Neural cell (in vitro differentiated cells): Measurements from ENCODE around the gene ANKRD42.

Experiments
- CTCF ChIP-seq: fragments of 450-650 bp; IDR thresholded peaks from 2 replicates; pipeline ENCODE4 v1.5.1; 2014; ENCODE audit warnings: antibody characterized with exemption, mild to moderate bottlenecking, moderate library complexity; ENCODE audit not compliant: poor library complexity, severe bottlenecking
- EP300 ChIP-seq: fragments of 450-650 bp; conservative IDR thresholded peaks from 2 replicates; pipeline ENCODE4 v1.6.1; 2014; ENCODE audit warnings: antibody characterized with exemption, mild to moderate bottlenecking, moderate library complexity; ENCODE audit not compliant: poor library complexity, severe bottlenecking
- EZH2 ChIP-seq: fragments of 200-600, 300-800 bp; shearing (Covaris generic), sonication (generic); IDR thresholded peaks from 2 replicates; pipeline ENCODE4 v1.6.1; 2014; ENCODE audit warnings: antibody characterized with exemption, low read length, borderline replicate concordance, mild to moderate bottlenecking; ENCODE audit not compliant: insufficient read depth, poor library complexity, severe bottlenecking
- MXI1 ChIP-seq: fragments of 450-650 bp; conservative IDR thresholded peaks from 2 replicates; pipeline ENCODE4 v1.6.1; 2014; ENCODE audit warnings: antibody characterized with exemption, mild to moderate bottlenecking; ENCODE audit not compliant: poor library complexity, severe bottlenecking
- POLR2AphosphoS5 ChIP-seq: IDR thresholded peaks from 2 replicates; pipeline ENCODE4 v1.6.1; 2012
- RAD21 ChIP-seq: fragments of 450-650 bp; conservative IDR thresholded peaks from 2 replicates; pipeline ENCODE4 v1.6.1; 2014; ENCODE audit warnings: antibody characterized with exemption, mild to moderate bottlenecking, moderate library complexity
- REST ChIP-seq: IDR thresholded peaks from 2 replicates; pipeline ENCODE4 v1.6.1; 2012; ENCODE audit warnings: borderline replicate concordance
- SMC3 ChIP-seq: fragments of 450-650 bp; conservative IDR thresholded peaks from 2 replicates; pipeline ENCODE4 v1.6.1; 2014; ENCODE audit warnings: antibody characterized with exemption, mild to moderate bottlenecking, moderate library complexity; ENCODE audit not compliant: poor library complexity
- TAF1 ChIP-seq: IDR thresholded peaks from 2 replicates; pipeline ENCODE4 v1.6.1; 2012; ENCODE audit warnings: low read depth

- TF ChIP-seq CTCF = peak; percentile 70
- TF ChIP-seq POLR2AphosphoS5 = peak; percentile 94
- TF ChIP-seq REST = peak; percentile 86
- peak; percentile 78 for TF ChIP-seq RAD21
- peak; percentile 89 for TF ChIP-seq MXI1
- TF ChIP-seq EZH2 = no peak
- TF ChIP-seq SMC3 = peak; percentile 77
- TF ChIP-seq EP300 = peak; percentile 76
- TF ChIP-seq TAF1 = peak; percentile 92
Measured at GRCh38 chr11:83285771-83286528, 92.4 kb downstream of the ANKRD42 start, which contains the start of gene CCDC90B.
